AG08395 (cell line): ENCODE data around the gene ZNF474.

Experiments
- DNase-seq: peaks from one replicate; pipeline ENCODE4 v3.0.0; 2012; ENCODE audit warnings: mixed read lengths, low spot score

ZNF474 gene

DNA sequence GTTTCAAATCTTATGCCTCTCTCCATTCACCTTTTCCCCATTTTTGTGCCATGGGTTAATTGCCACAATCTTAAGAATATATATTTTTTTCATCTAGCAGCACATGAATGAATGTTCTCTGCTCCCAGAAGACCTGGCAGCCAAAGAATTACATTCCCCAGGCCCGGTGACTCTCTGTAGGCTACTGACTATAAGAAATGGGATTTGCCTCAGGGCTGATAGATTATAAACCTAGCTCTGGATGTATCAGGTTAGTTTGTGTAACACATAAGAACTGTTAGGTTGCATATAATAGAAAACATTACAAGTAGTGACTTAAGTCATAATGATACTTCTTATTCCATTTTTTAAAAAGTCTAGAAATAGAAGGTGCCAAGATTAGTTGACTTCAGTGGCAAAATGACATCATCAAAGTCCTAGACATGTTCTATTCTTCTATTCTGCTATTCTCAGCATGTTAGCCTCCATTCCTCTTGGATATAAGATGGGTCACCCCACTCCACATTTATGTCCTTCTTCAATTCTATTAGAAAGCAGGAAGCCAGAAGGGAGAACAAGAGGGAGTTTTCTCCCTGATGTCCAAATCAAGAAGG is 10.9 kb upstream of the ZNF474 start:
- no peak for DNase-seq

DNA sequence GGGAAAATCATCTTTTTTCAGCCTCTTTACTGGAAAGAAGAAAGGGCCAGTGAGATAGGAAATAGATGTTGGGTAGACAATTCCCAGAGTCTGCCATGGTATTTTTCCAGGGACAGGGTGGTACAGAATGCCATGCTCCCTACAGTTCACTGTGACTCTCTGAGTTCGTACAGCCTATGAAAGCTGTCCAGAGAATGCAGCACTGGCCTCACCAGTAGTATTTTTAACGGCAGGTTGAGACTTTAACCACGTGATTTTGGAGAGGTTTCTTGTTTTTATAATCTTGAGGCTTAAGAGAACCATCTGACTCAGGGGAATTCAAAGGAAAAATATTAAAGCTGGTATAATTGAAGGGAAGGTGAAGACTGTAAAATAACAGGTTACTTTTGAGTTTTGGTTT is 10.1 kb upstream of the ZNF474 start:
- no peak for DNase-seq

DNA sequence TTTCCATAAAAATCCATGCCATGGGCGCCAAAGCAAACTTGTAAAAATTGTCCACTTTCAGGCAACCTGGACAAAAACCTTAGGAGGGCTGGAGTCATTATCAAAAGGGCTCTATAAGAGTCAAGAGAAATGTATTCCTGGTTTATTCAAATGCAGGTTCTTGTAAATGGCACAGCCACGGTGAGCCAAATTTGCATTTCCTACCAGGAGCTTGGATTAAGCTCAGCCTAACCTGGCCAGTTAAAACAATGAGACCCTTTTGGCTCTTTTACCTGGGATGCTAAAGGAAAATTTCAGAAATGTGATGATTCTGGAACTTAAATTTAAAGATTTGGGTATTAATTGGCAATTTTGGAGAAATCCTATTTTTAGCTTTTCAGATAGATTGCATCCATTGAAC is 8.9 kb upstream of the ZNF474 start:
- DNase-seq = no peak

DNA sequence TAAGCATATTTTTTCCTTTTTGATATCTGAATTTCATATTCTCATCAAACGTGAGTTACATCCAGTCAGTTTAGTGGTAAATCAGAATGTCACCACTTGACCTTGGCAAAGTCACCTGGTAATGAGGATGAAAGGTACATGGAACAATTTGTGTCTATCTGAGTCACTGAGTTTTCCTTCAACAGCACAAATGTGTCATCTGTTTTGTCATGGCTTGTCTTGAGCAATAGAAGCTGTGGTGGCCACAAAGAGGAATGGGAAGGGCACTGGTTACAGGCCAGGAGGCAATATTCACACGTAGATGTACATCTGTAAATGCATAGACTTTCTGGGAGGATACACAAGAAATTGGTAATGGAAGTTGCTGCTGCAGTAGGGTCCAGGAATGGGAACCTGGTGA is 8.4 kb upstream of the ZNF474 start:
- DNase-seq = peak; percentile 43

DNA sequence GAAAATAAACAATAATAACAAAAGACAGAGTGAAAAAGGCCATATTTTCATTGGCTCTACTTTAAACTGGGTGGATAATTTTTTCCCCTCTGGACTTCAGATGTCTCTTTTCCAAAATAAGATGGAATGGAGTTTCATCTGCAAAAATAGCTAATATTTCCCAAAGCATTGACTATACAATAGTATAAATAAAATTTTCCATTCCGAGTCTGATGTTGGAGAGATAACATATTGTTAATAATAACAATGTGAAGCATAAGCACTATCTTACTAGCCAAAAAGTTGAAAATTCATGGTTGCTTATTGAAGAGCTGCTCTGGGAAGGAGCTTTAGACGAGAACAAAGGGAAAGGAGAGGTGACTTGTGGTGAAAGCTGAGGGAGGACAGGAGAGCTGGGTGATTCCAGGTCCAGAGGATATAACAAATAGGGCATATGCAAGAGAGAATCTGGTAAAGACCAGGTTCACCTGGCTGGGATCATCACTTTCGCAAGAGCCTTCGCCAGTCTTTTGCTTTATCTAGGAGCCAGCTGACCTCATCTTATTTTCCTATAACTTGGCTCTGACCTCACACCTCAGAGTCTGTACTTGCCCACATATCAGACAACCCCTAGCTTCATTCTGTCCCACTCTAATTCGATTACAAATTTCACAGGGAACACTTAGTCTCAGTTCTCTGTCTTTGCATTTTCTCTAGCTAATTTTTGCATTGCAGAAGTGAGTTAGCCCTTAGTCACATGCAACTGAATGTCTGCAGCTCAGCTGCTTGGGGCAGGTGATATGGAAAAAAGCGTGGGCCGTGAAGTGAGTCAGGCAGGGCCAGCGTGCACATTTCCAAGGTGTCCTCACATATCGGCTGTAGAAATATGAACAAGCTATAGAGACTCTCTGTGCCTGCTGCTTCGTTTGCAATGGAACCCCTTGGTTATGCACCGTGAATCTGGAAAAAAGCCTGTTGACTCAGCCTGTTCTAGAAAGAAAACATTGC is 7.6 kb upstream of the ZNF474 start:
- no peak for DNase-seq

DNA sequence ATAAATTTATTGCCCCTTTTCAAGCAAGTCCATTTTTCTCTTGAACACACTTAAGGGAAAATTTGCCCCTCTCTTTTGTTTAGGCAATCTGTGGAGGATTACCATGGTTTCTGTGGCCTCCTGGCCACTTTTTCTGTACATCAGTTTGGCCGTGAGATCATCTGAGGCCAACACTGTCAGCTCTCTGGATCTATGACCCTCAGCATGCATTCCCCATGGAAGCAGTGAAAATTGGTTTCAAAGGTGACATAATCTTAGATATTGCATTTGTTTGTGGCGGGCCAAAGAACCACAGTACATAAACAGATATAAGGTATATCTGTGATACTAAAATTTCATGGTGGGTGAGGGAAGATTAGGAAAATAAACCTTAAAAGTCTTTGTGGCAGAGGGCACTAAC is 4.6 kb upstream of the ZNF474 start:
- DNase-seq = no peak

DNA sequence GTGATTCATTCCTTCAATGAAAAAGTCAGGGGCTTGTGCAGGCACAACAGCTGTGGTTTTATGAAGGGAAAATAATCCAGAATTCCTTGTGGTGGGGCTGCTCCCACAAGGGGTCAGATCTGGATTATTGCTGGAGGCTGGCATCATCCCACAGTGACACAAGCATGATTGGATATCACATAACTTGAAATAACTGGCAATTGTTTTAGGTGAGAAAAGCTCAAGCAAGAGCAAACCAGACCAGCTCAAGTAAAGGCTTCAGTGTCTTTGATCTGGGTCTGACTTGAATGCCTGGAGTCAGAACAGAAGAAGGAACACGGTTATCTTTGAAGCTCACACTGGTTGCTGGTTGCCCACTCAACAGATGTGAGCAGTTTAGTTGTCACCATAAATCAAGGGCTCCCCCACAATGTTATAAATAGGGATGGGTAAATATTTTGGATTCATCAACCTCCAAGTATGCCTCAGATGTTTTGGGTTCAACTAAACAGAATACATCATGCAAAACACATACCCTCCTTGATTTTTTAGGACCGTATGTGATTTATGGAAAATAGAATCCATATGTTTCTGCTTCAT is 3.1 kb upstream of the ZNF474 start:
- peak; percentile 49 for DNase-seq

DNA sequence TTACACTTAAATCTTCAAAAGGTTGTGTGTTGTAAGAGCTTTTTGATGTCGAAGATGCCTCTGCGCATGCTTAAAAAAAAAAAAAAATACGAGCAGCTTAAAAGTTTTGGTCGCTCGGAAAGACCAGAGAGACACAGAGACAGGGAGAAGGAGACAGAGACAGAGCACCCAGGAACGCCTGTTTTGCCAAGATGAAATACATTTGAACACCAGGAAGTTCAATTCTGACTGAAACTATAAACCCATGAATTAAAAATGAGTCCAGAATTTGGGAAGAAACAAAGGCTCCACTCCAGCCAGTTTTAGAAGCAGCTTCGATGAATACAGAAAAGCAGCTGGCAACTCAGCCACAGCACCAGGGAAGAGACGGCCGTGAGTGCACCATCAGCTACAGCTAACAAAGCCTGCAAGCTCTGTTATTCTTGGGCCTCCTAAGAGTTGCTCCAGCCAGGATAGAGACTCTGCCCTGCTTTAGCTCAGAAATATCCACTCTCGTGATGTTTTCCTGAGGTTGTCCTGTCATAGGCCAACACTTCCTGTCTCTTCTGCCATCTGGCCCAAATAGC is 2.5 kb upstream of the ZNF474 start:
- peak; percentile 35 for DNase-seq

DNA sequence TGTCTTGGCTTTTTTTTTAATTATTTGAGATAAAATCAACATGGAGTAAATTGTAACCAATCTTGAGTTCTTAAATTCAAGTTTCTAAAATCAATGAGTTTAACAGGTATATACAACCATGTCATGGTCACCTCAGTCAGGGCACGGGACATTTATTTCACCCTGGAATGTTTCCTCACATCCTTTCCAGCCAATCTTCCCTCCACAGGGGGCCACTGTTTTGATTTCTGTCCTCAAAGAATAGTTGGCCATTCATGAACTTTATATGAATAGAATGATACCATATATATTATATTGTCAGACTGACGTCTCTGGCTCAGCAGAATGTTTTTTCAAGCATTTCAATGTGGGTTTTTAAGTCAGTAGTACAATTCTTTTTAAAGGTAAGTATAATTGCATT is 806 bp downstream of the ZNF474 start:
- no peak for DNase-seq

DNA sequence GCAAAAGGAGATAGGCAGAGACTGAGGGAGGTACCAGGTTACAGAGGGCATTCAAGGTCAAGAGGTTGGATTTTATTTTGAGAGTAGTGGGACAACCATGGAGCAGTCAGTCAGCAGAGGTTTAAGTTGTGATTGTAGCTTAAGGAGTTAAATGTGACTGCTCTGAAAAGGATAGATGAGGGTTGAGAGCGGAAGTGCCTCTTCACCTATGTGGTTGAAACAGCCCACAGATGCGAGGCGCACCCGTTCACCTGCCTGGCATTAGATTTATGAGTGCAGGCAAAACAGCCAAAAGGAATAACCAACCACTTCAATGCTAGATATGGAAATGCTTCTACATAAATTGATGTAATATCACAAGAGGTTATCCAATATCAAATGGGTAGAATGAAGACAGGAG is 8.4 kb downstream of the ZNF474 start:
- no peak for DNase-seq

DNA sequence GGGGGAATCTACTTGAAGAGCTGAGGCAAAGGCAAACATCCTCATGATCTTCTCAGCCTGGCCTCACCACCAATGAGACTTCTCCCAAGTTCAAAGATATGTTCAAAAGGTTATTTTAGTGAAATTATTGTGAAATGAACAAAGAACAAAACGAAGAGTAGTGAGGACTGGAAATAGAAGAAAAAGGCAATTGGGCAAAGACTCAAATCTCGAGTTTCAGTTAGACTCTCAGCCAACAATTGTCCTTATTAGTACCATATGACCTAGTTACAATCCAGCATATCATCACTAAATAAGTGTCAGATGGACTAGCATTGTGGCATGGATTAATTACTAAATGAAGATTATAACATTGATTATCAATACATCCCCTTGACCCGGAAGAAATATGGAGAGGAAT is 9.0 kb downstream of the ZNF474 start:
- DNase-seq = no peak

DNA sequence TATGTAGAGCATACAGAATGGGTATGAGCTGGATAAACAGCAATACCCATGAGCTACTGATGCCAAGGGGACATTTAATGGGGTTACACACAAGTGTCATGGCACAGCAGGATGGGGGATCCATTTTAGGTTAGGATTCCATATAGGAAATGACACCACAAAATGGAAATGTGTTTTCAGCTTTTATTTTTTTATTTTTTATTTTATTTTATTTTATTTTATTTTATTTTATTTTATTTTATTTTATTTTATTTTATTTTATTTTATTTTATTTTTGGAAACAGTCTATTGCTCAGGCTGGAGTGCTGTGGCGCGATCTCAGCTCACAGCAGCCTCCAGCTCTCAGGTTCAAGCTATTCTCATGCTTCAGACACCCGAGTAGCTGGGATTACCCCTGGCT is 11.6 kb downstream of the ZNF474 start:
- DNase-seq = no peak

DNA sequence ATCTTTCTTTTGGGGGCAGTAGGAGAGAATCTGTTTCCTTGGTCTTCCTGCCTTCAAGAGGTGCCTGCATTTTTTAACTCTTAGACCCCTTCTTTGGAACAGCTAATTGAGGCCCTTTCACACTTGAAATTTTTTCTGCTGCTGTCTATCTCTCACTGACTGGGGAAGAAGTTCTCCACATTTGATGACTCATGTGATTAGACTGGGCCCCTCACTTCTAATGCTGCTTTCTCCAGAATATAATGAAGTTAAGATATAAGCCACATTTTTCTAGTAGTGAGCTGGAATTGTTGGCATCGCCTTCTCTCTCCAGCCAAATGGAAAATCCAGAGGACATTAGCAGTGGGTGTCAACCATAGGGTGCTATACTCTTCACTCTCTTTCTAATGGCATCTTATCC is 12.4 kb downstream of the ZNF474 start:
- DNase-seq = no peak

DNA sequence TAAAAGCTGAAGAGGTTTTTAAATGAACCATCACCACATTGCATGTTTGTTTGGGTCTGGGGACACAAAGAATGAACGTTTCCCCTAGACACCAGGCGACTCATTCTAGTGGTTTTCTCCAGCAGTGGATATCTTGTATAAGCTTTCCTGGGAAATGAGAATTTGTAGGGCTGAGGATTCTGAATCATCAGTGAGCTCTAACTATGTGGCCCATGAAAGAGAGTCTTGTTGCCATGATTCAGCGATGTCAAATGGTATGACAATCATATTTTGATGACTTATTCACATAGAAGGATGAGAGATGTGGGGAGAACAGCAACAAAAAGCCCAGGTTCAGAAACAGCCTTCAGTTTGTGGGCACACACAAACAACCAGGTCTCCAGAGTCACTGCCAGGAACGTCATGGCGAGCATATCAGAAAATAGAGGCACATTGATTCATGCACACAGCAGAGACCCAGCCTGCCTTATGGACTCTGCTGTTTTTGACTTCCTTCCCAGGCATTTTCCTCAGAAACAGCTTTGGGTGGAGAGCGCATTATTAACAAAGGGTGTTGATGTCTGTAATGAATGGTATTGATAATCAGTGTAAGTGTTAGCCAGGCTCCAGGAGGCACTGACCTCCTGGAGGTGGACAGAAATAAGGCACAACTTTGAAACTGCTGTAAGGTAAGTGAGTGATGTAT is 13.3 kb downstream of the ZNF474 start:
- DNase-seq = peak; percentile 78

DNA sequence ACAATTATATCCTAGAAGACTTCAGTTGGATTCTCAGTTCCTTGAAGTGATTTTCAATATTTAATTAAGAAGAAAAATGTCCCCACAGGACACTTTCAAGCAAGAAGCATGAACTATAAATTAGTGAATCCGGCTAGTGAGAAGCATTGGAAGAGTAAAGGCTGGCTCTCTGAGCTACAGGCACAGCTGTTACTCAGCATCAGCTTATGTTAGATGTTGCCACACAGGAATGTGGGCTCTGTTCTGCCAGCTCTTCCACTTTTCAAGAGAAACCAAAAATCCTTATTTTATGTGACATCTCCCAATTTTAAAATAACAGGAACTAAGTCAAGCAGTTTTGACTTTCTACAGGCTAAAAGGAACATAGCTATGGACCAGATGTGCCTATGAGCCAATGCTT is 14.9 kb downstream of the ZNF474 start:
- DNase-seq = peak; percentile 38

DNA sequence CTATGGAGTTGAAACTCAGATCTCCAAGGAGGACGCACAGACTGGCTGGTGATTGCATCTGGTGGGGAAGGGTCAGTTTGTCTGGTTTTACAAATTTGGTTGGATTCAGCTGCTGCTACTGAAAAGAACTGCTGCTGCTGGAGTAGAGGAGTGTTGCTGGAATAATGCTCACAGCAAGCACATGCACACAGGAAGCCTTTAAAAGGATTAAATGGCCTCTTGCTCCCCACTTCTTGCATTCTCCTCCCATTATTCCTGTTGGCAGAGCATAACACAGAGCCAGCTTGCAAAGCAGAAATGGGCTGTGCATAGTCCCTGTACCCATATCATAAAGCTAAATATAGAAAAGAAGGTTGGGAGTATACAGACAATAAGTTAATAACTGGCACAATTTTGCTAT is 16.6 kb downstream of the ZNF474 start:
- DNase-seq = no peak

DNA sequence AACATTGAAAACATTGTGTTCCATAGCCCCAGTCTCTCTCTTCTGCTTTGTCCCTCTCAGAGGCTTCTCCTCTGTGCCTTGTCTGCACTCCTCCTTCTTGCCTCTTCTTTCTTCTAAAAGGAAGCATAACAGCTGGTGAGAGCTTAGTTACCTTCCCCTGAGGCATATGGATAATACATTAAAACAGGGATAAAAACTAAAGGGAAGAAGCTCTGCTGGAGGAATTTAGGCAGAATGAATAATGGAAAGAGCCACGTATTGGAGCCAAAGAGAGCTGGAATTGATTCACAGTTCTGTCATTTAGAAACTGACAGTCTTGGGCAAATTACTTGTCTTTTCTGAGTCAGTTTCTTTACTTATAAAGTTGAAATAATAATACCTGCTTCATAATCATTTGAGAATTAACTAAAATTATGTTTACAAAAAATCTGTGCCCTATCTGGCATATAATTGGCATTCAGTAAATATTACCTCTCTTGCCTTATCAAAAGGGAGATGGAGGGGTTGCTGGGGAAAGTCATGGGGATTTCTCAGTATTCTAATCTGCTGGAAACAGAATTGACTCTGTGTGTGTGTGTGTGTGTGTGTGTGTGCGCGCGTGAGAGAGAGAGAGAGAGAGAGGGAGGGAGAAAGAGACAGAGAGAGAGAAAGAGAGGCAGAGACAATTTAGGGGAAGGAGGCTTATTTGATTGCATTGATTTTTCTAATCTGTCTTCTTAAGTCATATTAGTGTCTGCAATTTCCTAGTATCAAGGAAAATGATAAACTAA is 20.2 kb downstream of the ZNF474 start:
- DNase-seq = no peak

DNA sequence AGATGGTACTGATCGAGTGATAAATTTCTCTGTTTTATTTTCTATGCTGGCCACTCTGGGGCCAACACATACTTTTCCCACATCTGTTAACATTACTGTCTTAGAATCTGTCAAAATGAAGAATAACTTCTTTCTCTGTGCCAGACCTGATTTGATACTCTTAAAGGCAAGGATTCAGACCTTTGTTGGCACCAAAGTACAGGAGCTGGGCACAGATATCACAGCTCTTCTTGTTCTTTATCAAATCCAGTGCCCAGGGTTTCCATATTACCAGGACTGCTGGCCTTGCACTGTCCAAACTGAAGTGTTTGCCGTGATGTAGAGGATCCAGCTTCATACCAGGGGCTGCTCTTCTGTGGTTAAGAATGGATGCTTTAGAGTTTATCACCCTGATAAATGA is 20.9 kb downstream of the ZNF474 start:
- DNase-seq = peak; percentile 39

DNA sequence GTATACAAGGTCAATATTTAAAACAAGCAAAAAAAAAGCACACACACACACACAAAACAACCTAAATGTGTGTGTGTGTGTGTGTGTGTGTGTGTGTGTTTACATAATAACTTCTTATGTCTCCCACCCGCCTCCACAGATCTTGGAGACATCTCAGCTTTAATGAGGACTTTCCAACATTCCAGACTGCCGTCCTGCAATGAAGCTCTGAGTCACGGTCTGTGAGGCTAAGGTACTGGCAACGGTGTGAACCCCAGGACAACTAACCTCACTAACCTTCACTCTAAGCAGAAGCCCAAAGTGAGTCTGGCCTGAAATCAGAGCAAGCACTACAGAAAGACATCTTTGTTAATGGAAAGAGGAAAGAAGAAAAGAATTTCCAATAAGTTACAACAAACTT is 22.3 kb downstream of the ZNF474 start:
- DNase-seq = peak; percentile 58

DNA sequence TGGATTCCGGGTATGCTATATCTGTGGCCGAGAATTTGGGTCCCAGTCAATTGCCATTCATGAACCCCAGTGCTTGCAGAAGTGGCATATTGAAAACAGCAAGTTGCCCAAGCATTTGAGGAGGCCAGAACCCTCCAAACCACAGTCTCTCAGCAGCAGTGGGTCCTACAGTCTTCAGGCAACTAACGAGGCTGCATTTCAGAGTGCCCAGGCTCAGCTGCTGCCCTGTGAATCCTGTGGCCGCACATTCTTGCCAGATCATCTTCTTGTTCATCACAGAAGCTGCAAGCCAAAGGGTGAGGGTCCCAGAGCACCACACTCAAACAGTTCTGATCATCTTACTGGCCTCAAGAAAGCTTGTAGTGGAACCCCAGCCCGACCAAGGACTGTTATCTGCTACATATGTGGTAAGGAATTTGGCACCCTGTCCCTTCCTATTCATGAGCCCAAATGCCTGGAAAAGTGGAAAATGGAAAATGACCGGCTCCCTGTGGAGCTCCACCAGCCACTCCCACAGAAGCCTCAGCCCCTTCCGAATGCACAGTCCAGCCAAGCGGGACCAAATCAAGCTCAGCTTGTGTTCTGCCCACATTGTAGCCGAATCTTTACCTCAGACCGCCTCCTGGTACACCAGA is 23.0 kb downstream of the ZNF474 start:
- no peak for DNase-seq

DNA sequence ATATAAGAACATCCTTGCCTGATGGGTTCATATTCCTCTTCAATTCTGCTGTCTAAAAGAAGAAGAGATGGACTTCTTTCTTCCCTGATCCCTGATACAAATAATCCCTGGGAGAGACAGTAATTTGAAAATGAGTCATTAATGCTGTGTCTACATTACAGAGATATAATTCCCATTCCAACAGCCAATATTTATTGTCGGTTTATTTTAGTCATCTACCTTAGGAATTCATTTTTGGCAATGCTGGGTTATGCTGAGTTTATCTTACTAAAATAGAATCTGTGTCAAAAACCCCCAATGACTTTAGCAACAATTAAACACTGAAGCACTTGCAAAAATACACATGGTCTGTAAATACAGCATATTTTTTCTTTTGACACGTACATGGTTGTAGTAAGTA is 23.9 kb downstream of the ZNF474 start:
- DNase-seq = peak; percentile 76
